NCI-H526 treated with DMSO at 0.1 percent for 48 hours (cell line): ENCODE measurements around the gene CABLES2.

Experiments used
- DNase-seq: peaks from one replicate; lab custom pipeline; 2025; lab: John Stamatoyannopoulos, UW

CABLES2 gene

DNA sequence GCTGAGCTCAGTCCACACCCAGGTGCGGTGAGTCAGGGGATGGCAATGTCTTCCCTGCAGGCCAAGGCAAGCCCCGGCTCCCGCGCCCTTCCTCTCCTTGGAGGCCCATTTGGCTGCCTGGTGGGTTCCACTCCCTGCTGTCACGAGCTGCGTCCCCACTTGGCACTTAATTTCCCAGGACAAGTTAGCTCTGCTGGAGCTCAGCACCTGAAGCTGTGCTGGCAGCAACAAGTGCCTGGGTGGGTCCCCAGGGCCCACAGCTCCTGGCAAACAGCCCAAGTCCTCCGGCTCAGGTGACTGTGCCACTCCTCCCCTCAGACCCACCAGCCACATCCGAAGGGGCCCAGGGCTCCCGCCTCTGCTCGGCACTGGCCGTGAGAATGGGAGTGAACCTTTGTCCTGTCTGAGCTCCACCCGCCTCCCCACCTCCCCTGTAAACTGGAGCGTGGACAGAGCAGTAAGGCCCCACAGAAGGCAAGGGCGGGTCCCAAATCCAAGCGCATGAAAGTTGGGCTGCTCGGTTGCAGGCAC is 56.9 kb downstream of the CABLES2 start:
- no peak for DNase-seq

DNA sequence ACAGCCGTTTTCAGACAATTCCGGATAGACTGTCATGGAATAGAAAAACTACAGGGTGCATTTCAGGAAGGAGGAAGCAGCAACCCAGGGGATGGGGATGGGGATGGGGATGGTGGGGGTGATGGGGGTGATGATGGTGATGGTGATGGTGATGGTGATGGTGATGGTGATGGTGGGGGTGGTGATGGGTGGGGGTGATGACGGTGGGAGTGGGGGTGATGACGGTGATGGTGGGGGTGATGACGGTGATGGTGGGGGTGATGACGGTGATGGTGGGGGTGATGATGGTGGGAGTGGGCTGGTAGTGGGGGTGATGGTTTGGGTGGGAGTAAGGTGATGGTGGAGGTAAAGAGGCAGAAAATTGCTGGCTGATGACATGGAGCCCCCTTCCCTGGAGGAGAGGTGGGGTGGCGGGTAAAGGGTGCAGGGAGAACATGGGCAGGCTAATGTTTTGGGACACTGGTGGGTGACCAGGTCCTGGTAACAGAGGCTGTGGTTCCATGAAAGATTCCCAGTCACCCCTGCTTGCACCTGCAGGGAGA is 57.5 kb downstream of the CABLES2 start:
- no peak for DNase-seq

DNA sequence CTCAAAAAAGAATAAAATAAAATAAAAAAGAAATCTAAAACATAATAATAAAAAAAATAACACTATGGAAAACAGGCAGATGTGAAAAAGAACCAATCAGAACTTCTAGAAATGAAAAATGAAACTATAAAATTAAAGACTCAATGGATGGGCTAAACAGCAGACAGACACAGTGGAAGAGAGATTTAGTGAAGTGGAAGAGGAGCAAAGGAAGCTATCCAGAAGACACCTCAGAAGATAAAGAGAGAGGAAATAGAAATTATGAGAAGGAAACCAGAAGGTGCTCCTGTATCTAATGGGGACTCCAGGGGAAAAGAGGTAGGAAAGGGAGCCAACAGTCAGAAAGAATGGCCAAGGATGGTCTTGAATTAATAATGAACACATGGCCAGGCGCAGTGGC is 58.5 kb downstream of the CABLES2 start:
- DNase-seq = no peak

DNA sequence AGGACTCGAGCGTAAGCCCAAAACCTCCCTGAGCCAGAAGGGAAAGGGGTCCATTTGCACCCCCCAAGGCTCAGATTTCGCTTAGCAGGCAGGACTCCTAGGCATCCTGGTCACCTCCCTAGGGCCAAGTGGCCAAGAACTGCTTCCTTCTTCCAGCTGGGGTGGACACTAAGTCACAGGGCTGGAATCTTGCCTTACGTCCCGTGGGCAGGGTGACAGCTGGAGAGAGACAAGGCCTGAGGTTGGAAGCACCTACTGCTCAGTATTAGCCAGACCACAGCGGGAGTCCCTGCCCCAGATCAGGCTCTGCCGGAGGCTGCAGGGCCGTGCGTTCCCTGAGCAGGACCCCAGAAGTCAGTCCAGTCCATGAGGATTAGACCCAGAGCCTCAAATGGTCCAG is 59.6 kb downstream of the CABLES2 start:
- DNase-seq = no peak

DNA sequence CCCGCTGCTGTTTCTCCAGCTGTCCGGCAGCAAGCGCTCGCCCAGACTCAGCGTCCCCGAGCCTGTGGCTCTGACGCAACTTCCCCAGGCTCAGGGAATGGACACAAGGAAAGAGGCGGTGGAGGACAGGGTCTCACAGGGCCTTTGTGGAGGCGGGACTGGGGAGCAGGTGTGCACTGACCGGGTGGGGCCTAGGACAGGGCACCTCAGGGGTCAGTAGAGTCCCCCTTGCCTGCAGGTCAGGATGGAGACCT is 60.0 kb downstream of the CABLES2 start:
- no peak for DNase-seq

DNA sequence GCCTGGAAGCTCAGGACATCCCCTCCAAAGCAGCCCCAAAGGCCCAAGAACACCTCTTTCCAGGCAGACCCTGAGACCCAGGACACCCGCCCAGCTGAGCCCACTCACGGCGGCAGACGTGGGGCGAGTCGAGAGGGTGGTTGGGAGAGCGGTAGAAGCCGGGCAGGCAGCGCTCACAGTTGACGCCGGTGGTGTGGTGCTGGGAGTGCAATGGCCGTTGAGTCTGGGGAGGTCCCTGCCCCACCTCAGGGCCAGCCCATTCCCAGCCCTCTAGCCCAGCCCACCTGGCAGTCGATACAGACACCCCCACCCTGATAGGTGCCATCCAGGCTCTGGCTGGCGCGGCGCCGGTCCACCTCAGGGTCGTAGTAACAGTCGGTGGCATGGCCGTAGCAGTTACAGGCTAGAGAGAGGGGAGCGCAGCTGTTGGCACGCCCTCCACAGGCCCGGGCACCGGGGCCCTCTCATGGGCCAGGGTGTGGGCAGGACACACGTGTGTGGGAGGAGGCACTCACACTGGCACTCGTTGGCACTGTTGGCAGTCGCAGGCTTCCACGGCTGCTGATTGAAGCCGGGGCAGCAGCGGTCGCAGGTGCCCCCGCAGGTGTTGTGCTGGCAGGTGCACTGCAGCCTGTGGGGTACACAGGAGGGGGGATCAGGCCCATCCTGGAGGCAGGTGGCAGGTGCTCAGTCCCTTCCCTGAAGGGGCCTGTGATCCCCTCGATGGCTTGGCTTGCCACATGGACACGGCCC is 60.5 kb downstream of the CABLES2 start:
- no peak for DNase-seq

DNA sequence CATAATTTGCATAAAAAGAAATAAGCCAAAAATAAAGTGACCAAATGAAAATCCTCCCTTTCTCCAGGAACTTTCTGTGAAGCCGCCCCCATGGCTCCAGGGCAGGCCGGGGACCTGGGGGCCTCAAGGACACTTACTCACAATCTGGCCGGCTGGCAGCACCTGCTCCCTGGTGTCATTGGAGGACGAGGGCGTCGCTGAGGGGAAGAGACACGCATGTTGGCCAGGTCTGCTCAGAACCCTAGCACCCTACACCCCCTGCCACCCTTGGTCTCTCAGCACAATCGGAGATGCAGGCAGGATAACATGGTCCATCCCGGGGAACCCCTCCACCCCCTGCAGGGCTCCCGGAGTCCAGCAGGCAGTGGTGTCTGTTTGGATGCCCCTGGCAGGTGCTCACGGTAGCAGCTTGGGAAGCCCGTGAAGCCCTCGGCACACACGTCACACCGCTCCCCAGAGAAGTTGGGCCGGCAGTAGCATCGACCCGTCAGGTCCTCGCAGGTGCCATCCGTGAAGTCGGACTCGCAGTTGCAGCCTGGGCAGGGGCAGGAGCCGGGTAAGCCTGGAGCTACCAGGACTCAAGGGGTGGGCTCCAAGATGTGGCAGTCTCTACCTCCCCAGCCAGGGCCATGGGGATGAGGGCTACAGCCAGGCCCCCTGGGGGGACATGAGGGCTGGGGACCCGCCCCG is 61.3 kb downstream of the CABLES2 start:
- no peak for DNase-seq

DNA sequence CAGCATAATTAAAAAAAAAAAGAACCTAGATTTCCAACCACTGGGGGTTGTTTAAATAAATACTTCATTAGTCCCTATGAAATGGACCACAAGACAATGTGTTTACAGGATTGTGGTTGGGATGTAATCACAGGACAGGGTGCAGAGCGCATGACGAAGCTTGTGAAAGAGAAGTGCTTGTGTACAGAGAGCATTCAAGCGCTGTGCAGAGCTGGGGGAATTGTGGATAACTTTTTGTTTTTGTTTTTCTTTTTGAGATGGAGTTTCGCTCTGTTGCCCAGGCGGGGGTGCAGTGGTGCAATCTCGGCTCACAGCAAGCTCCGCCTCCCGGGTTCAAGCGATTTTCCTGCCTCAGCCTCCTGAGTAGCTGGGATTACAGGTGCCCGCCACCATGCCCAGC is 62.3 kb downstream of the CABLES2 start:
- no peak for DNase-seq

DNA sequence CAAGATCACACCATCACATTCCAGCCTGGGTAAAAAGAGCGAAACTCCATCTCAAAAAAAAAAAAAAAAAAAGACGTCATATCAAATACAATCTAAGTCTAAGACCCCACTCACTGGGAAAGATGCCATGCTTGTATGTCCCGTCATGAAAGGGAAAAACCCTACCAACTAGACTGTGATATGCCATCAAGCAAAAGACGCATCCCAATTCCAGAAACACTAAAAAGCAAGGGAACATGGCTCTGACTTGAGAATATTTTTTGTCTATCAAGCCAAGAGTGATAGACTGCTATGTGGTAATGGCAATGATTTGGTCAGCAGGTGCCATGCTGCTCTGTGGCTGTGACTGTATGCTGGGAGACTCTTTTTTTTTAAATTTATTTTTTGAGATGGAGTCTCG is 63.0 kb downstream of the CABLES2 start:
- DNase-seq = no peak

DNA sequence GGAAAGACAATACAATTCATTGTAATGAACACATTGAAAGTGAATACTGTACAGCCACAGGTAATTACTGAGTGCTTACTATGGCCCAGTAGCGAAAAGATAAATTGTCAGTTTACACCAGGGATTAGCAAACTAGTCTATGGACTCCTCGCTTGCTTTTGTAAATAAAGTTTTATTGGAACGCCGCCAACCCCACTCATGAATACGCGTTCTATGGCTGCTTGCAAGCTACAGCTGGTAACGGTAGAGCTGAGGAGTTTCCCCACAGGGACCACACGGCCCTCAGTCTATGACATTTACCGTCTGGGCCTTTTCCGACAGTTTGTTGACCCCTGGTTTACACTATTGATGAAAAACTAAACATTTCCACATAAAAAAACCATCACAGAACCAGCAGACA is 64.2 kb downstream of the CABLES2 start:
- no peak for DNase-seq

DNA sequence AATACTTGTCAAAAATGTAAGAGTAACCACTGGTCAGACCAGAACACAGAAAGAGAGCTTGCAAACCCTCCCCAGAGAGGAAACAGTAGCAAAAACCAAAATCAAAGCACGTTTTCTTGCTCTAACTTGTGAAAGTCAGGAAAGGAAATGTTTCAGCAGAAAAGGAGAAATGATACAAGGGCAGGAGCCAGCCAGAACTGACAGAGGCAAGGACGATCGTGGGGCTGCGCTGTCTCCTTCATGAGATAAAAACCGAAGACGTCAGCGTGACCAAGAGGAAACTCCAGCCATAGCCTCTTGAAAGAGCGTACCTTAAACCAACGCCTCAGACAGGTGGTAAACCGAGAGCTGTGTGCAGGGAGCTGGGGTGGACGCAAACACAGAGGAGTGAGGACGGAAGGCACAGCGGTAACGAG is 67.4 kb downstream of the CABLES2 start:
- DNase-seq = no peak
